ENCODE results near the gene MPRIP. TPM values are rescaled to one million over a fixed set of nuclear protein-coding genes. Genes with fewer than 3 reads are reported as not detected.

MPRIP gene, protein sequence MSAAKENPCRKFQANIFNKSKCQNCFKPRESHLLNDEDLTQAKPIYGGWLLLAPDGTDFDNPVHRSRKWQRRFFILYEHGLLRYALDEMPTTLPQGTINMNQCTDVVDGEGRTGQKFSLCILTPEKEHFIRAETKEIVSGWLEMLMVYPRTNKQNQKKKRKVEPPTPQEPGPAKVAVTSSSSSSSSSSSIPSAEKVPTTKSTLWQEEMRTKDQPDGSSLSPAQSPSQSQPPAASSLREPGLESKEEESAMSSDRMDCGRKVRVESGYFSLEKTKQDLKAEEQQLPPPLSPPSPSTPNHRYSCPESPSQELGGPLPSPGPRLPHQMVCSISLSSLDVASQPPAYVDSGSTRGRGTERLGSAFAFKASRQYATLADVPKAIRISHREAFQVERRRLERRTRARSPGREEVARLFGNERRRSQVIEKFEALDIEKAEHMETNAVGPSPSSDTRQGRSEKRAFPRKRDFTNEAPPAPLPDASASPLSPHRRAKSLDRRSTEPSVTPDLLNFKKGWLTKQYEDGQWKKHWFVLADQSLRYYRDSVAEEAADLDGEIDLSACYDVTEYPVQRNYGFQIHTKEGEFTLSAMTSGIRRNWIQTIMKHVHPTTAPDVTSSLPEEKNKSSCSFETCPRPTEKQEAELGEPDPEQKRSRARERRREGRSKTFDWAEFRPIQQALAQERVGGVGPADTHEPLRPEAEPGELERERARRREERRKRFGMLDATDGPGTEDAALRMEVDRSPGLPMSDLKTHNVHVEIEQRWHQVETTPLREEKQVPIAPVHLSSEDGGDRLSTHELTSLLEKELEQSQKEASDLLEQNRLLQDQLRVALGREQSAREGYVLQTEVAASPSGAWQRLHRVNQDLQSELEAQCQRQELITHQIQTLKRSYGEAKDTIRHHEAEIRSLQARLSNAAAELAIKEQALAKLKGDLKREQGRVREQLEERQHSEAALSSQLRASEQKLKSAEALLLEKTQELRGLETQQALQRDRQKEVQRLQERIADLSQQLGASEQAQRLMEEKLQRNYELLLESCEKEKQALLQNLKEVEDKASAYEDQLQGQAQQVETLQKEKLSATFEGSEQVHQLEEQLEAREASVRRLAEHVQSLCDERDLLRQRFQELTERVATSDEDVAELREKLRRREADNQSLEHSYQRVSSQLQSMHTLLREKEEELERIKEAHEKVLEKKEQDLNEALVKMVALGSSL (N-terminal part only)
- polyA plus RNA-seq (76.4 to 113 TPM (median 93.2 TPM) in 3 replicates), polyA minus RNA-seq (188 to 396 TPM (median 205 TPM) in 3 replicates)
- polyA plus RNA-seq (2011; ENCODE audit: low read depth), result 241 TPM
- polyA plus RNA-seq (2011; cell fraction: cytosol; rRNA removed), result 61.6 and 75.3 TPM in 2 replicates
- polyA plus RNA-seq (2011; cell fraction: nucleus; rRNA removed), result 160 and 188 TPM in 2 replicates
- polyA plus RNA-seq (2012; ENCODE audit: low replicate concordance), result 132 and 155 TPM in 2 replicates
- 102 TPM for polyA minus RNA-seq (2011; cell fraction: cytosol; rRNA and poly(A)+ RNA removed)
- 123 and 162 TPM in 2 replicates for polyA minus RNA-seq (2011; cell fraction: nucleus; rRNA and poly(A)+ RNA removed)

DNA sequence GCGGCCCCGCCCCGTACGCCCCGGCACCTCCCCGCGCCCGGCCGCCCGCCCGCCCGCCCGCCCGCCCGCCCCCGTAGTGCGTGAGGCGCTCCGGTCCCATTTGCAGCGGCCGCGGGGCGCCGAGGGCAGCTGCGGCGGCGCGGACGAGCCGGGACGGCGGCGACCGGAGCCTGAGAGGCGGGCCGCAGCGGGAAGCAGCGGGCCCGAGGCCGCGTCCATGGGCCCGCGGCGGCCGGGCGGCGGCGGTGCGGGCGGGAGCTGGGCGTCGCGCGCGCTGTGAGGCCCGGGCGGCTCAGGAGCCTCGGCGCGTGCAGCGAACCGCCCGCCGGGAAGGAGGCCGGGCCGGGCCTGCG lies at the start of gene MPRIP:
Gene MPRIP (plus strand): TSS at position 74 of the 353 bp plus-strand sequence. CDS start 392 bp downstream, outside the sequence.
- Histone ChIP-seq H3K9me3 (ENCODE audit: control insufficient read depth, low read depth, low read length) (no peaks in the 10 kb centered on the region), H3K79me2 (ENCODE audit: control insufficient read depth, insufficient read depth, low read length) (peaks cover 47% of the 10 kb centered on the region), H3K4me1 (ENCODE audit: control insufficient read depth, extremely low read depth, insufficient read depth, low read length) (peaks cover 30% of the 10 kb centered on the region), H3K9ac (ENCODE audit: control insufficient read depth, extremely low read depth, insufficient read depth, low read length) (peak within 1 kb of the TSS; percentile 96), H3K27me3 (ENCODE audit: control insufficient read depth, extremely low read depth, insufficient read depth, low read length) (no peaks in the 10 kb centered on the region), H3K27ac (ENCODE audit: control insufficient read depth, insufficient read depth, low read length) (peak within 1 kb of the TSS; percentile 94), H4K20me1 (ENCODE audit: control insufficient read depth, extremely low read depth, insufficient read depth, low read length) (peaks cover 19% of the 10 kb centered on the region), H3K36me3 (ENCODE audit: control insufficient read depth in 2 of 2, extremely low read depth in 1 of 2, insufficient read depth in 2 of 2, low read length in 2 of 2) (no peaks in the 10 kb centered on the region), H3K4me2 (ENCODE audit: control insufficient read depth, extremely low read depth, insufficient read depth, low read depth, low read length) (peak within 1 kb of the TSS; percentile 99), H3K4me3 (ENCODE audit: control insufficient read depth in 2 of 3, extremely low read depth in 1 of 3, insufficient read depth in 2 of 3, low read depth in 1 of 3, low read length in 3 of 3) (peak within 1 kb of the TSS; percentile 82 to 97 (median 93)), H3K9me1 (ENCODE audit: control insufficient read depth, extremely low read depth, insufficient read depth, low read length) (peaks cover 2% of the 10 kb centered on the region), H2AFZ (ENCODE audit: control insufficient read depth, low read length) (peak within 1 kb of the TSS; percentile 87)
- FAIRE-seq, result no peak
- dilution Hi-C loops (cut with MboI; ENCODE audit: extremely low pct_ligation_motif_present, low sequenced_read_pairs), result no loop called here
- no peak for DNase-seq (ENCODE audit: low read depth, low spot score)
- TF ChIP-seq, protein P1, sequence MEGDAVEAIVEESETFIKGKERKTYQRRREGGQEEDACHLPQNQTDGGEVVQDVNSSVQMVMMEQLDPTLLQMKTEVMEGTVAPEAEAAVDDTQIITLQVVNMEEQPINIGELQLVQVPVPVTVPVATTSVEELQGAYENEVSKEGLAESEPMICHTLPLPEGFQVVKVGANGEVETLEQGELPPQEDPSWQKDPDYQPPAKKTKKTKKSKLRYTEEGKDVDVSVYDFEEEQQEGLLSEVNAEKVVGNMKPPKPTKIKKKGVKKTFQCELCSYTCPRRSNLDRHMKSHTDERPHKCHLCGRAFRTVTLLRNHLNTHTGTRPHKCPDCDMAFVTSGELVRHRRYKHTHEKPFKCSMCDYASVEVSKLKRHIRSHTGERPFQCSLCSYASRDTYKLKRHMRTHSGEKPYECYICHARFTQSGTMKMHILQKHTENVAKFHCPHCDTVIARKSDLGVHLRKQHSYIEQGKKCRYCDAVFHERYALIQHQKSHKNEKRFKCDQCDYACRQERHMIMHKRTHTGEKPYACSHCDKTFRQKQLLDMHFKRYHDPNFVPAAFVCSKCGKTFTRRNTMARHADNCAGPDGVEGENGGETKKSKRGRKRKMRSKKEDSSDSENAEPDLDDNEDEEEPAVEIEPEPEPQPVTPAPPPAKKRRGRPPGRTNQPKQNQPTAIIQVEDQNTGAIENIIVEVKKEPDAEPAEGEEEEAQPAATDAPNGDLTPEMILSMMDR (optimal IDR thresholded peaks at IDR 0.05 in 1 of 3, IDR thresholded peaks at IDR 0.05 in 1 of 3, conservative IDR thresholded peaks at IDR 0.05 in 1 of 3; ENCODE audit: extremely low read depth in 1 of 3, insufficient read depth in 2 of 3, low read length in 3 of 3), result no peak
- no peak for TF ChIP-seq EZH2 (IDR thresholded peaks at IDR 0.05; ENCODE audit: low read length)

DNA sequence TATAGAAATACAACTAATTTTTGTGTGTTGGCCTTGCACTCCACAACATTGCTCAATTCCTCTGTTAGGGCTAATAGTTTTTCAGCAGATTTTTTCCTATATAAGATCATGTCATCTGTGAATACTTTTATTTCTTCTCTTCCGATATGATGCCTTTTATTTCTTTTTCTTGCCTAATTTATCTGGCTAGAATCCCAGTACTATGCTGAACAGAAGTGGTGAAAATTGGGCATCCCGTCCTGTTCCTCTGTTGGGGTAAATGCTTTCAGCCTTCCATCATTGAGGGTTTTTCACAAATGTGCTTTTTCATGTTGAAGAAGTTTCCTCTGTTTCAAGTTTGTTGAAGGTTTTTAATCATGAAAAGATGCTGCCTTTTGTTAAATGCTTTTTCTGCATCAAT lies 47.6 kb upstream of the MPRIP start:
- Histone ChIP-seq H2AFZ (ENCODE audit: control insufficient read depth, low read length) (no peak overlapping the region), H3K9me3 (ENCODE audit: control insufficient read depth, low read depth, low read length) (no peaks in the 10 kb centered on the region), H3K9ac (ENCODE audit: control insufficient read depth, extremely low read depth, insufficient read depth, low read length) (no peak overlapping the region), H3K27me3 (ENCODE audit: control insufficient read depth, extremely low read depth, insufficient read depth, low read length) (no peaks in the 10 kb centered on the region), H3K4me3 (ENCODE audit: control insufficient read depth in 2 of 3, extremely low read depth in 1 of 3, insufficient read depth in 2 of 3, low read depth in 1 of 3, low read length in 3 of 3) (no peak overlapping the region), H3K9me1 (ENCODE audit: control insufficient read depth, extremely low read depth, insufficient read depth, low read length) (no peaks in the 10 kb centered on the region), H3K4me1 (ENCODE audit: control insufficient read depth, extremely low read depth, insufficient read depth, low read length) (no peaks in the 10 kb centered on the region), H3K4me2 (ENCODE audit: control insufficient read depth, extremely low read depth, insufficient read depth, low read depth, low read length) (no peak overlapping the region), H3K27ac (ENCODE audit: control insufficient read depth, insufficient read depth, low read length) (no peak overlapping the region), H3K79me2 (ENCODE audit: control insufficient read depth, insufficient read depth, low read length) (no peaks in the 10 kb centered on the region), H4K20me1 (ENCODE audit: control insufficient read depth, extremely low read depth, insufficient read depth, low read length) (no peaks in the 10 kb centered on the region), H3K36me3 (ENCODE audit: control insufficient read depth in 2 of 2, extremely low read depth in 1 of 2, insufficient read depth in 2 of 2, low read length in 2 of 2) (no peaks in the 10 kb centered on the region)
- FAIRE-seq, result no peak
- no peak for DNase-seq (ENCODE audit: low read depth, low spot score)
- dilution Hi-C loops (cut with MboI; ENCODE audit: extremely low pct_ligation_motif_present, low sequenced_read_pairs), result no loop called here
- no peak for TF ChIP-seq EZH2 (IDR thresholded peaks at IDR 0.05; ENCODE audit: low read length)
- TF ChIP-seq, protein P1 (optimal IDR thresholded peaks at IDR 0.05 in 1 of 3, IDR thresholded peaks at IDR 0.05 in 1 of 3, conservative IDR thresholded peaks at IDR 0.05 in 1 of 3; ENCODE audit: extremely low read depth in 1 of 3, insufficient read depth in 2 of 3, low read length in 3 of 3), result no peak
